Kasumi-1 (cell line): ENCODE results near the gene VPS13C.

Source experiments
- DNase-seq, 2 experiments: peaks; one replicate each; lab custom pipeline; 2025; lab: John Stamatoyannopoulos, UW

VPS13C gene

GRCh38 chr15:61935493-61935892 is 124.8 kb downstream of the VPS13C start:
- DNase-seq = no peak

GRCh38 chr15:61929452-61929851 is 130.8 kb downstream of the VPS13C start:
- DNase-seq = no peak

- DNase-seq = no peak
Measured at GRCh38 chr15:61923173-61923572, 137.1 kb downstream of the VPS13C start.

GRCh38 chr15:61921093-61921492 is 139.2 kb downstream of the VPS13C start:
- DNase-seq = no peak

- DNase-seq = no peak
Measured at GRCh38 chr15:61917457-61917856, 142.8 kb downstream of the VPS13C start.

- DNase-seq = no peak
Measured at GRCh38 chr15:61916104-61916503, 144.1 kb downstream of the VPS13C start.

GRCh38 chr15:61915640-61916039 is 144.6 kb downstream of the VPS13C start:
- DNase-seq = no peak

- no peak for DNase-seq
Measured at GRCh38 chr15:61910839-61911369, 149.3 kb downstream of the VPS13C start.

GRCh38 chr15:61908241-61908640 is 152.0 kb downstream of the VPS13C start:
- no peak for DNase-seq

- no peak for DNase-seq
Measured at GRCh38 chr15:61907753-61908086, 152.5 kb downstream of the VPS13C start.

GRCh38 chr15:61906961-61907752 is 153.1 kb downstream of the VPS13C start:
- no peak for DNase-seq

- DNase-seq = no peak
Measured at GRCh38 chr15:61893146-61893545, 167.1 kb downstream of the VPS13C start.

GRCh38 chr15:61892140-61892539 is 168.1 kb downstream of the VPS13C start:
- DNase-seq = peak in 1 of 2 experiments; percentile 16

GRCh38 chr15:61890106-61890505 is 170.1 kb downstream of the VPS13C start:
- no peak for DNase-seq

- no peak for DNase-seq
Measured at GRCh38 chr15:61889706-61890105, 170.5 kb downstream of the VPS13C start.

- no peak for DNase-seq
Measured at GRCh38 chr15:61888074-61888780, 172.0 kb downstream of the VPS13C start.

- no peak for DNase-seq
Measured at GRCh38 chr15:61880084-61880483, 180.2 kb downstream of the VPS13C start.

- no peak for DNase-seq
Measured at GRCh38 chr15:61879219-61879618, 181.0 kb downstream of the VPS13C start.

GRCh38 chr15:61871926-61872522 is 188.2 kb downstream of the VPS13C start:
- peak; percentile 42 to 47 for DNase-seq

GRCh38 chr15:61869656-61870055 is 190.6 kb downstream of the VPS13C start:
- no peak for DNase-seq

- no peak for DNase-seq
Measured at GRCh38 chr15:61861962-61862361, 198.3 kb downstream of the VPS13C start.

- DNase-seq = no peak
Measured at GRCh38 chr15:61857169-61857829, 202.9 kb downstream of the VPS13C start.
